Measurements from ENCODE around the gene KIF4A.
"Not testable (repeated sequence)": the region's sequence is repeated elsewhere in the genome, so short reads cannot be mapped to it uniquely, and the experiment has no call there.

KIF4A gene

GRCh38 chrX:70293621-70294020 lies 3.7 kb downstream of the KIF4A start:
- DNase-seq = peak; percentile 31

DNA sequence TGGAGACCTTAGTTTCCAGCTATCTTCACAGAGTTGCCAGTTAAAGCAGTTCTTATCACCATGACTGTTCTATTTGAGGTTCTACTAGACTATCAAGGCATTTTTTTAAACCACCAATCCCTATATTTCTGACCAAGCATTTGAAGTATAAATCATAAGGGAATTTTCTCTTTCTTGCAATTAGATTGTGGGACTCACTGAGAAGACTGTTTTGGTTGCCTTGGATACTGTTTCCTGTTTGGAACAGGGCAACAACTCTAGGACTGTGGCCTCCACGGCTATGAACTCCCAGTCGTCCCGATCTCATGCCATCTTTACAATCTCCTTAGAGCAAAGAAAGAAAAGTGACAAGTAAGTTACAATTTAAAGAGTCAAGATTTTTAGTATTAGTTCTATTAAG lies 11.8 kb downstream of the KIF4A start:
- DNase-seq = no peak

- DNase-seq = peak; percentile 27
Measured at GRCh38 chrX:70313503-70313902, 23.6 kb downstream of the KIF4A start.

GRCh38 chrX:70322784-70323183 lies 32.9 kb downstream of the KIF4A start:
- no peak for DNase-seq

- not testable (repeated sequence) for DNase-seq
Measured at GRCh38 chrX:70323628-70324027, 33.7 kb downstream of the KIF4A start.

DNA sequence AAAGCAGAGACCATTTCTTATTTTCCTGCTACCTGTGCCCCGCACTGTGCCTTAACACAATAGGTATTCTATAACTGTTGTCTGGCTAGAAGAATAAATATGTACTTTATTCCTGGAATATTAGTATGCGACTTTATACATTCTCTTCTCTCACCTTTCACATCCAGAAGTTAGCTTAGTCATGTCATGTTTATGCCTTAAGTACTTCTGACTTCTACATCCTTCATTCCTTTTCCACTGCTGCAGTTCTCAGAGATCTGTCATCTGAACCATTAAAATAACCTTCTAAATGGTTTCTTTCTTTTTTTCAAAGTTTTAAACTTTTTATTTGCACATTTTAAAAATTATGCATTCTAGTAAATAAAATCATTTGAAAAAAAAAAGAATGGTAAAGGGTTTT lies 34.4 kb downstream of the KIF4A start:
- peak; percentile 2 for DNase-seq

- no peak for DNase-seq
Measured at GRCh38 chrX:70331161-70331560, 41.3 kb downstream of the KIF4A start.

DNA sequence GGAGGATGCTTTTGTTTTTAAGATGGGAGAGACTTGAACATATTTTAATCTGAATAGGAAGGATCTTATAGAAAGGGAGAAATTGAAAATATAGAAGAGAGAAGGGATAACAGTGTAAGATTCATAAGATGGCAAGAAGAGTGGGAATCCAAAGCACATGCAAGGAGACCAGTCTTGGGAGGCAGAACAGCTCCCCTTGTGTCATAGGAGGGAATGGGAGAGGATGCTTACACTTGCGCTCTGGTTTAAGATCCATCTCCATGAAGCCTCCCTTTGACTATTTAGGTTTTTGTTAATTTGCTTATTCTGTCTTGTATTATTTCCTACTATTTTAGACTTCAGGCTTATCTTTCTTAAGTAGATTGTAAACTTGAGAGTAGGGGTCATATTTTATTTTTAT lies 42.7 kb downstream of the KIF4A start:
- no peak for DNase-seq

DNA sequence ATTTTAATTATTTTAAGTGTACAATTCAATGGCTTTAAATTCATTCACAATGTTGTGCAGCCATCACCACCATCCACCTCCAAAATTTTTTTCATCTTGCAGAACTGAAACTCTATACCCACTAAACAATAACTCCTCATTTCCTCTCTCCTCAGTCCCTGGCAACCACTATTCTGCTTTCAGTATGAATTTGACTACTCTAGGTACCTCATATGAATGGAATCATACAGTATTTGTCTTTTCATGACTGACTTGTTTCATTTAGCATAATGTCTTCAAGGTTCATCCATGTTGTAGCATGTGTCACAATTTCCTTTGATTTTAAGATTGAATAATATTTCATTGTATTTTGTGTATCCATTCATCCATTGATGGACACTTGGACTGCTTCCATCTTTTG lies 46.9 kb downstream of the KIF4A start:
- no peak for DNase-seq

DNA sequence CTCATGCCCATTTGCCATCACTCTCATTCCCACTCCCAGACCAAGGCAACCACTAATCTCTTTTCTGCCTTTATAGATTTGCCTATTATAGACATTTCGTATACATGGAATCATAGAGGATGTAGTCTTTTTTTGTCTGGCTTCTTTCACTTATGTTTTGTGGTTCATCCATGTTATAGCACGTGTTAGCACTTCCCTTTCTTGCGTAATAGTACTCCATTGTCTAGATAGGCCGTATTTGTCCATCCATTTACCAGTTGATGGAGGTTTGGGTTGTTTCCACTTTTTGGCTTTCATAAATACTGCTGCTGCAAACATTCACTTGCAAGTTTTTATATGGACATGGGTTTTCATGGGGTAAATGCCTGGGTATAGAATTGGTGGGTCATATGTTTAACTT lies 48.4 kb downstream of the KIF4A start:
- DNase-seq = no peak

DNA sequence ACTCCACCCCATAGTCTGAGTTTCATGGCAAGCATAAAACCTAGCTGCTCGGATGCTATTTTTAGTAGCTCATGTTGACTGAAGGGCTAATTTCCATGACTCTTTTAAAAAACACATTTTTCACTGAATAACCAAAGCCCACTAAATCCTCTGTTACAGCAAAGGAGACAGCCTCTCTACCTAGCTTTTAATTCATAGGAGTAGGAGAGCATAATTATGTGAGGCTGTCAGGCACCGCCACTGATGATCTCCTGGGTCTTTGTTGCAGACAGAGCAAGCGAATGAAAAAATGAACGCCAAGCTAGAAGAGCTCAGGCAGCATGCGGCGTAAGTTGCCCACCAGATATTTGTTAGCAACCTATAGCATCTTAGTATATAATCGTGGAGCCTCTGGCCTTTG lies 53.5 kb downstream of the KIF4A start:
- DNase-seq = no peak

- DNase-seq = no peak
Measured at GRCh38 chrX:70346418-70347070, 56.6 kb downstream of the KIF4A start.

DNA sequence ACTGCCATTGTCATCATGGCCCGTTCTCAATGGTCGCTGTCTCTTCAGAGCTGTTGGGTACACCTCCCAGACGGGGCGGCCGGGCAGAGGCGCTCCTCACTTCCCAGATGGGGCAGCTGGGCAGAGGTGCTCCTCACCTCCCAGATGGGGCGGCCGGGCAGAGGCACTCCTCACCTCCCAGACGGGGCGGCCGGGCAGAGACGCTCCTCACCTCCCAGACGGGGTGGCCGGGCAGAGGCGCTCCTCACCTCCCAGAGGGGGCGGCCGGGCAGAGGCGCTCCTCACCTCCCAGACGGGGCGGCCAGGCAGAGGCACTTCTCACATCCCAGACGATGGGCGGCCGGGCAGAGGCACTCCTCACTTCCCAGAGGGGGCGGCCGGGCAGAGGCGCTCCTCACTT lies 58.9 kb downstream of the KIF4A start:
- not testable (repeated sequence) for DNase-seq

DNA sequence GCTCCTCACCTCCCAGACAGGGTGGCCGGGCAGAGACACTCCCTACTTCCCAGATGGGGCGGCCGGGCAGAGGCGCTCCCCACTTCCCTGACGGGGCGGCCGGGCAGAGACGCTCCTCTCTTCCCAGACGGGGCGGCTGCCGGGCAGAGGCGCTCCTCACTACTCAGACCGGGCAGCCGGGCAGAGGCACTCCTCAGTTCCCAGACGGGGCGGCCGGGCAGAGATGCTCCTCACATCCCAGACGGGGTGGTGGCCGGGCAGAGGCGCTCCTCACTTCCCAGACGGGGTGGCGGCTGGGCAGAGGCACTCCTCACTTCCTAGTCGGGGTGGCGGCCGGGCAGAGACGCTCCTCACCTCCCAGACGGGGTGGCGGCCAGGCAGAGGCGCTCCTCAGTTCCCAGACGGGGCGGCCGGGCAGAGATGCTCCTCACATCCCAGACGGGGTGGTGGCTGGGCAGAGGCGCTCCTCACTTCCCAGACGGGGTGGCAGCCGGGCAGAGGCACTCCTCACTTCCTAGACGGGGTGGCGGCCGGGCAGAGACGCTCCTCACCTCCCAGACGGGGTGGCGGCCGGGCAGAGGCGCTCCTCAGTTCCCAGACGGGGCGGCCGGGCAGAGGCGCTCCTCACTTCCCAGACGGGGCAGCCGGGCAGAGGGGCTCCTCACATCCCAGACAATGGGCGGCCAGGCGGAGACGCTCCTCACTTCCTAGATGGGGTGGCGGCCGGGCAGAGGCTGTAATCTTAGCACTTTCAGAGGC lies 59.6 kb downstream of the KIF4A start:
- DNase-seq = not testable (repeated sequence)

DNA sequence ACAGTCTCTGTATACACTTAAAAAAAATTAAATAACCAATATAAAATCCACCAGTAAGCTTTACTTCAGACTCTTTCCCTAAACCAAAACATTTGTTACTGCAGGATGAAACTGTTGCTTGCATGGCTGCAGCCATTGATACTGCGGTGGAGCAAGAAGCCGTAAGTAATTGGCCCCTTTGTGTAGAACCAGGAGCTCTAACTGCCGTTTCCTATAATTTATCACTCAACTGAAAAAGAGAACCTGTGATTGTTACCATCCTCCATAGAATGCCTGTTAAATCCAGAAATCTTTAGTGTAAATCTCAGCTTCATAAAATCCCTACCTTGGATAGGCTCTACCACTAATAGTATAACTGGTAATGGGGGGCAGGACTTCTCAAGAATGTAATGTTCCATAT lies 62.6 kb downstream of the KIF4A start:
- no peak for DNase-seq

GRCh38 chrX:70353514-70353913 lies 63.6 kb downstream of the KIF4A start:
- DNase-seq = no peak

DNA sequence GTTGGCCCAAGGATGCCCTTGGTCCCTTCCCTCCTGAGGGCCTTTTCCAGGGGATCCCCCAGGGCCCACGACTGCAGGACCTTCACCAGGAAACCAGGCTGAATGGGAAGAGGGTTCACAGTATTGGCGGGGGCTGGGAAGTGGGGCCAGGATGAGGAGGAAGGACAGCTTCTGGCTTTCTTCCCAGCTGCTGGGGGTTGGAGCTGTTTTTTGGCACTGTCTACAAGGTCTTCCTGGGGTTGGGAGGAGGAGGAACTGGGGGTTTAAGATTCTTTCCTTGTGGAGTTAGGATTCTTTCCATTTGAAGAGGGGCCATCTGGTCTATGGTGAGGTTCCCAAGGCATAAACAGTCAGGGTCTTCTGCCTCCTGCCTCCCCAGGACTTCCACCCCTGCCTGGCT lies 64.8 kb downstream of the KIF4A start:
- DNase-seq = no peak

- DNase-seq = no peak
Measured at GRCh38 chrX:70359458-70359857, 69.6 kb downstream of the KIF4A start.

- DNase-seq = no peak
Measured at GRCh38 chrX:70360366-70360765, 70.5 kb downstream of the KIF4A start.

- not testable (repeated sequence) for DNase-seq
Measured at GRCh38 chrX:70368731-70369130, 78.8 kb downstream of the KIF4A start.

DNA sequence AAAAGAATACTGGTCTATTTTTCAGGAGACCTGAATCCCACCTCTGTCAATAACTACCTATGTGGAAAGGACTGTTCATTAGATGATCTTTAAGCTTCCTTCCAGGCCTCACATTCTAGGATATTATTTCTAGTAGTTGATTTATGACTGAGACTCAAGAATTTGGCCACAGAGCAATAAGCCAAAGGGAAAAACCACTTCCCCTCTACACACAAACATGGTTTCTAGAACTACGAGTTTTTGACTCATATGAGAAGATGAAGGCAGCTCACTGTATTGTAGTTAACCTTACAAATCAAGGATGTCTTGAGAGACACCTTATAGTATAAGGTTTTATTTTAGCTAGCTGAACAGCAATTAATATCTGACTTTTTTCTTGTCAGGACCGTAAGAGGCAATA lies 96.3 kb downstream of the KIF4A start:
- DNase-seq = no peak

DNA sequence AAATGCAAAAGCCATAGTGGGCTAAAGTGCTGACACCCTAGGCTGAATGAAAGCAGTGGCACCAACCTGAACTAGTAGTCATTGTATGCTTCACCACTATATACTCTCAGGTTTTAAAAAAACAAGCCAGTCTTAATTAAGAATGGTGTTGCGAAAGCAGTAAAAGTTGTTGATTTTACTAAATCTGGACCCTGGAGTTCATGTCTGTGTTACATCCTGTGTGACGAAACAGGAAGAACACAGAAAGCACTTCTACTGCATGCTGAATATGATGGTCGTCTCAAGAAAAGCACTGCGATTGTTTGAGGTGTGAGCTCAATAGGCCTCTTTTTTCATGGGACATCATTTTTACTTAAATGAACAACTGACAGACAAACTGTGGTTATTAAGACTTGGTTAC lies 109.0 kb downstream of the KIF4A start:
- peak; percentile 18 for DNase-seq

DNA sequence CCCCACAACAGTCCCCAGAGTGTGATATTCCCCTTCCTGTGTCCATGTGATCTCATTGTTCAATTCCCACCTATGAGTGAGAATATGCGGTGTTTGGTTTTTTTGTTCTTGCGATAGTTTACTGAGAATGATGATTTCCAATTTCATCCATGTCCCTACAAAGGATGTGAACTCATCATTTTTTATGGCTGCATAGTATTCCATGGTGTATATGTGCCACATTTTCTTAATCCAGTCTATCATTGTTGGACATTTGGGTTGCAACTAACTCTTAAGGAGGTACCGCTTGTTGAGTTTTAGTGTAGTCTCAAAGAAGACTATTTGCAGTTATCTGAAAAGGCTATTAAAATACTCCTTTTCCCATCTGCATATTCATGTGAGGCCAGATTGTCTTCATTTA lies 110.3 kb downstream of the KIF4A start:
- not testable (repeated sequence) for DNase-seq

DNA sequence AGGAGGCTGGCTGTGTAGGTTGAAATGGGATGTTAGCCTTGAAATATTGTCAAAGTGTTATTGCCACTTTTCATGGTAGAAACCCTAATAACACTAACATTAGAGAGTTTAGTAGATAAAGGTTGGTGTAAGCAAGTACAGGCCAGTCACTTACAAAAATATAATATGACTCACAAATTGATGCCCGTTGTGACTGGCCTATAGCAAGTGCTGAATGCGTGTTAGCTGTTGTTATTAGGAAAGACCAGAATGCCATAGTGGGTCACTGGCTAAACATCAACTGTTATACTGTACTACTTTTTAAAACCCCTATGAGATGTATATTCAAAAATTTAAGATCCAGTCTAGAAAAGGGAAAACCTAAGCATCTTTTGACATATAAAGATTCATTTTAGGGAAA lies 112.8 kb downstream of the KIF4A start:
- no peak for DNase-seq

DNA sequence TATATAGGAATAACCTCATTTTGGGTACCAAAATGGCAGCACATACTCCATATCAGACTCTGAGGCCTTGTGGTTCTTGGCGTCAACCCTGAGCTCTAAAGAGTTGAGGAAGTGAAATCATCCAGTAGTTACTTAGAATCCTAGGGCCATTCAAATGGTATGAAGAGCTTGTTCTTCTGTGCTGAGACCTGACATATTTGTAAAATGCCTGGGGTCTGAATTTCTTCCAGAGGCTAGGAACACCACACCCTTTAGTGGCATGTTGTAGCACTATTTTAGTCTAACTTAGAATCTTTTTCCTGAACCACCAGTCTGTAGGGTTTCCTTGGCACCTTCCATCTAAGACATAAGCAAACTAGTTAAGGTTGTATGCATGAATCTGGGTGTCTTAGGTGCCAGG lies 115.1 kb downstream of the KIF4A start:
- no peak for DNase-seq

Data from HCEC 1CT (cell line).